GM12875 (cell line): ENCODE measurements around the gene AQP3.

ENCODE experiments used
- H3K4me3 ChIP-seq: one replicate; pipeline ENCODE4 v1.5.1; 2011; ENCODE audit warnings: low read depth, low read length, control low read depth
- TF ChIP-seq, protein P1 (sequence below): IDR thresholded peaks from 2 replicates; pipeline ENCODE4 v1.5.1; 2011; ENCODE audit warnings: low read depth, mild to moderate bottlenecking, control low read depth, inconsistent platforms, low read length, moderate library complexity, borderline replicate concordance; ENCODE audit not compliant: insufficient read depth

Gene AQP3

DNA sequence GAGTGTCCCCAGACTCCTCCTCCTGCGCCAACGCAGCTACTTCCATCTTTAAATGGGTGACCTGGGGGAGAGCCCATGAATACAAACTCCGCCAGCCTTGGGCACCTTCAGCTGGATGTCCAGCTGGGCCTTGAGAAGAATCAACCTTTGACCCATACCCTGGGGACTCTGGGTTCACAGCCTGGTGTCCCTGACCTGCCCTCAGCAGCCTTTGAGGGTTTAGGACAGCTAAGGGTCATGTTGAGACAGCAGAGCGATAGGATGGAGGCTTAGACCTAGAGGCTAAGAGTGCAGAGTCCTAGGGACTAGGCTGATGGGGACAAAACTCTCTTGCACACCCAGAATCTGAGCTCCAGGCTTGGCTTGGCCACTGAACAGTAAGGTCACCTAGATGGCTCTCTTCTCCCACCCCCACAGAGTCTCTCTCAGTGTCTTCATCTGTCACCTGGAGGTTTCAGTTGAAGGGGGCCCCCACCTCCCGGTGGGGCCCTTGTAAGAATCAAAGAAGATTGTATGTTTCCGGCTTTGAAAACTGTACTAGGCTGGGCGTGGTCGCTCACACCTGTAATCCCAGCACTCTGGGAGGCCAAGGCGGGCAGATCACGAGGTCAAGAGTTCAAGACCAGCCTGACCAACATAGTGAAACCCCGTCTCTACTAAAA lies 6.7 kb upstream of the AQP3 start:
- TF ChIP-seq, protein P1, sequence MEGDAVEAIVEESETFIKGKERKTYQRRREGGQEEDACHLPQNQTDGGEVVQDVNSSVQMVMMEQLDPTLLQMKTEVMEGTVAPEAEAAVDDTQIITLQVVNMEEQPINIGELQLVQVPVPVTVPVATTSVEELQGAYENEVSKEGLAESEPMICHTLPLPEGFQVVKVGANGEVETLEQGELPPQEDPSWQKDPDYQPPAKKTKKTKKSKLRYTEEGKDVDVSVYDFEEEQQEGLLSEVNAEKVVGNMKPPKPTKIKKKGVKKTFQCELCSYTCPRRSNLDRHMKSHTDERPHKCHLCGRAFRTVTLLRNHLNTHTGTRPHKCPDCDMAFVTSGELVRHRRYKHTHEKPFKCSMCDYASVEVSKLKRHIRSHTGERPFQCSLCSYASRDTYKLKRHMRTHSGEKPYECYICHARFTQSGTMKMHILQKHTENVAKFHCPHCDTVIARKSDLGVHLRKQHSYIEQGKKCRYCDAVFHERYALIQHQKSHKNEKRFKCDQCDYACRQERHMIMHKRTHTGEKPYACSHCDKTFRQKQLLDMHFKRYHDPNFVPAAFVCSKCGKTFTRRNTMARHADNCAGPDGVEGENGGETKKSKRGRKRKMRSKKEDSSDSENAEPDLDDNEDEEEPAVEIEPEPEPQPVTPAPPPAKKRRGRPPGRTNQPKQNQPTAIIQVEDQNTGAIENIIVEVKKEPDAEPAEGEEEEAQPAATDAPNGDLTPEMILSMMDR: no peak
- H3K4me3 ChIP-seq: no peak overlapping the region

DNA sequence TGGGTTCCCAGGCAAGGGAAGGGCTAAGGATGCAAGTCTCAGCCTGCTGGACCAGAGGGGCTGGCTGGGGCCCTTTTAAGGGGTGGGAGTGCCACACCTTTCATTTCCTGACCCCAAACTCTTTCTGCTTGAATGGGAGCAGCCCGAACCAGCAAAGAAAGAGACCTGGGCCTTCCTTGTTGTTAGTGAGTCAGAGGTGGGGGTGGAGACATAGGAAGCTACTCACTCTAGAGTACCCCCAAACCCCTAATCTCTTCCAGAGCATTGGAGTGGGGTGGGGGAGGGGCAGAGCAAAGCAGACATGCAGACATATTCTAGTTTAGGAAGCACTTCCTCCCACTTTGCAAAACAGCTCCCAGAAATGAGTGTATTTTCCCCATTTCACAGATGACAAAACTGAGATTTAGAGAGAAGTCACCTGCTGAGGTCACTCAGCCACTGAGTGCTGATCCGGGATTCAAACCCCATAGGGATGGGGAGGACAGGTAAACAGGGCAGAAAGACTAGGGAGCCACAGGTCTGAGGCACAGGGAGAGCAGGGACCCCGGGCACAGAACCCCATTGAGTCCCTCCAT lies 6.0 kb upstream of the AQP3 start:
- TF ChIP-seq, protein P1: no peak
- no peak overlapping the region for H3K4me3 ChIP-seq

DNA sequence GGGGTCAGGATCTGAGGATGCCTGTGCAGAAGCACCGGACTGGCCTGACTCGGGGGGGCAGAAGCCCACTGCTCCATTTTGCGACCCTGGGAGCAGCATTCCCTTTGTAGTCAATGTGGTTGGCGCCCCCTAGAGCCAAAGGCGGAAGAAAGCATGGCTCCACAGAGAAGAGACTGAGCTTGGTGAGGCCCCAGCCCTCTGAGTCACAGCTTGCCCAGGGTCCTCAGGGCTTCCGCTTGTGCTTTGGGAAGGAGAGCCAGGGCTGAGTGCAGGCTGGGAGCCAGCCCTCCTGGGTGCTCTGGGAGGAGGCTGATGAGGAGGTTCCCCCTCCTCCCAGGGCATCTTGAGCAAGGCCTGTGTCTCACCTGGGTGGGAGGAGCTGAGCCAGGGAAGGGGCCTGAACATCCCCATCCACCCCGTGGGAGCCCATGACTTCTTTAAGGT lies 5.5 kb upstream of the AQP3 start:
- no peak overlapping the region for H3K4me3 ChIP-seq
- TF ChIP-seq, protein P1: peak; percentile 80

DNA sequence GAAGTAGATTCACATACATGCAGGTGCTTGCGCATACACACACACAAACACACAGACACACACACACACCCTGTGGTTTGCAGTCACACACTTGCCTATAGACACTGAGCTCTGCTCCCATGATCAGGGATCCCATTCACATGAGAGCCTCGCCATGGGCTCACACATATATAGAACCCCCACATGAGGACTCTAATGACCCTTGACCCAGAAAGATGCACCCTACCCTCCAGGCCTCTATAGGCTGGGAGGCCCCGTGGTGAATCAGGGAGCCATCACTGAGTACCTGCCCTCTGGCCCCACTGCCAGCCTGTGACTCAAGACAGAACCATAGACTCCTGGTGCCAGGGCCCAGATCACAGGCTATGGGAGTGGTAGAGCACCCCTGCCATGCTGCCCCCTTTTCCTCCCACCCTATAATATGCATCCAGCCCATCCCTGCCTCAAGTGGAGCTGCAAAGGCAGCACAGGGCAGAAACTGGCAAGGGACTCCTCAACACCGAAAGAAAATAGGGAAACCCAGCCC lies 3.3 kb upstream of the AQP3 start:
- TF ChIP-seq, protein P1: no peak

DNA sequence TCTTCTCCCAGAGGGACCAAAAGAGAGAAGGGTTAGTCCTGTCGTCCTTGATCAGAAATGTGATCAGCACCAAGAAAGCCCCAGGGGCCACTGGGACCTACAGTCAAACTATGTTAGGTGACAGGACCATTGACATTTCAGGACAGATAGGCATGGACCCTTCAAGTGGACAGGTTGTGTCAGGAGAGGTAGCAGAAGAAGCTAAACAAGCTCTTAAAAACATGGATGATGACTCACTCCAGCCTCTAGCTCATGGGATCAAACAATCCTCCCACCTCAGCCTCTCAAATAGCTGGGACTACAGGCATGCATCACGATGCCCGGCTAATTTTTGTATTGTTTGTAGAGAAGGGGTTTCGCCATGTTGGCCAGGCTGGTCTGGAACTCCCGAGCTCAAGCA lies 2.3 kb upstream of the AQP3 start:
- H3K4me3 ChIP-seq: no peak overlapping the region
- TF ChIP-seq, protein P1: no peak

More for the DNA sequence above, 3.3 kb upstream of the AQP3 start:
- no peak overlapping the region for H3K4me3 ChIP-seq

DNA sequence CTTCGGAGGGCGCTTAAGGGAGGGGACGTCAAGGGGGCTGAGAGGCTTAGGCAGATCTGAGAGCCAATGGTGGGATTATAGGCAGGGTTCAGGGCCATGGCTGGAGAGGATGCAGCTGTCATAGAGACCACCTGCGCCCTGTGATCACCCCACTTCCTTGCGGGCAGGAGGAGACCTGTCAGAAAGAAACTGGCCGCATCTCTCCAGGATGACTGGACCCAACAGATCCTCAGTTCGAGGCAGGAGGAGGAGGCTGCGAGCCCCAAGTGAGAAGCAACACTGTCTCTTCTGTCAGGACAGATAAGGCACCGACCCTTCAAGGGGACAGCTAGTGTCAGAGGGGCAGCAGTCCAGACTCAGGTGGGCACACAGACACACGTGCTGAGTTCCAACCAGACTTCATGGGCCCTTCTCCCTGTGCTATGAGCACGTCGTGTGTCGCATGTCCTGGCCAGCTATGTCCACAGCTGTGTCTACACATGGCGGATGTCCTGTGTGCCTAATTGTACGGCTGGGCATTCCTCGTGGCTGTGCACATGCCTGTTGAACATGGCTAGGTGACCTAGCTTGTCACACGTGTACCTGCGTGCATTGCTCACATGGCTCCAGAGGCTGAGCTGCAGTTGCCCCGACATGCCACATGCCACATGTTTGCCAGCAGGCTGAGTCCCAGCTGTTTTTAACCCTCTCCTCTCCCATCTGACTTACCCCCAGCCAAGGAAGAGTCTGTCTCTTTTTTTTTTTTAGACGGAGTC lies 583 bp upstream of the AQP3 start:
- TF ChIP-seq, protein P1: no peak
- no peak overlapping the region for H3K4me3 ChIP-seq
